CD4-positive, alpha-beta T cell treated with Interleukin-15 for 1 hour (primary cell): ENCODE measurements around the gene NPAS2.

Experiments used
- DNase-seq: peaks from one replicate; pipeline ENCODE4 v3.0.0-alpha.2; 2020

NPAS2 gene

GRCh38 chr2:100796499-100797100 is 23.3 kb upstream of the NPAS2 start:
- no peak for DNase-seq

- DNase-seq, result no peak
Measured at GRCh38 chr2:100799686-100800085, 20.3 kb upstream of the NPAS2 start.

- DNase-seq, result no peak
Measured at GRCh38 chr2:100800915-100801314, 19.0 kb upstream of the NPAS2 start.

GRCh38 chr2:100801402-100801801 is 18.5 kb upstream of the NPAS2 start:
- DNase-seq, result no peak

GRCh38 chr2:100802066-100802465 is 17.9 kb upstream of the NPAS2 start:
- no peak for DNase-seq

GRCh38 chr2:100803334-100803733 is 16.6 kb upstream of the NPAS2 start:
- no peak for DNase-seq

GRCh38 chr2:100806550-100806949 is 13.4 kb upstream of the NPAS2 start:
- DNase-seq, result no peak

GRCh38 chr2:100807707-100808106 is 12.2 kb upstream of the NPAS2 start:
- DNase-seq, result no peak

GRCh38 chr2:100808582-100808981 is 11.4 kb upstream of the NPAS2 start:
- DNase-seq, result no peak

- no peak for DNase-seq
Measured at GRCh38 chr2:100809506-100809905, 10.4 kb upstream of the NPAS2 start.

GRCh38 chr2:100810603-100811145 is 9.3 kb upstream of the NPAS2 start:
- no peak for DNase-seq

- DNase-seq, result peak; percentile 24
Measured at GRCh38 chr2:100812116-100812515, 7.8 kb upstream of the NPAS2 start.

- DNase-seq, result no peak
Measured at GRCh38 chr2:100812573-100812972, 7.4 kb upstream of the NPAS2 start.

GRCh38 chr2:100813527-100813926 is 6.4 kb upstream of the NPAS2 start:
- no peak for DNase-seq

GRCh38 chr2:100814043-100814442 is 5.9 kb upstream of the NPAS2 start:
- no peak for DNase-seq

GRCh38 chr2:100814453-100814852 is 5.5 kb upstream of the NPAS2 start:
- DNase-seq, result no peak

- no peak for DNase-seq
Measured at GRCh38 chr2:100817388-100817985, 2.5 kb upstream of the NPAS2 start.

GRCh38 chr2:100818003-100818605 is 1.8 kb upstream of the NPAS2 start:
- DNase-seq, result peak; percentile 22

GRCh38 chr2:100818606-100819369 is 1.2 kb upstream of the NPAS2 start:
- DNase-seq, result no peak

GRCh38 chr2:100820273-100820522 is 259 bp downstream of the NPAS2 start:
- DNase-seq, result no peak

GRCh38 chr2:100820523-100821254 is 750 bp downstream of the NPAS2 start:
- DNase-seq, result no peak

GRCh38 chr2:100821255-100821910 is 1.4 kb downstream of the NPAS2 start:
- no peak for DNase-seq

- no peak for DNase-seq
Measured at GRCh38 chr2:100821911-100822265, 1.9 kb downstream of the NPAS2 start.
